Caki2 (cell line): ENCODE results near the gene CRNKL1. TPM values are rescaled to one million over a fixed set of nuclear protein-coding genes. Genes with fewer than 3 reads are reported as not detected.
A peak's percentile ranks its signal among the peaks of the same experiment; 100 is the strongest.

Source experiments
- DNase-seq: peaks from one replicate; pipeline ENCODE4 v3.0.0-alpha.2; 2015; ENCODE audit warnings: low read depth
- in situ Hi-C: cut with HindIII; loops from 2 replicates; pipeline ENCODE4 v1.10.0; 2016; ENCODE audit warnings: low sequenced_read_pairs, low pct_unique_long_range_greater_than_20kb, mixed read lengths
- total RNA-seq: library from RNA; depleted of rRNA; stranded (reverse); fragments of >200 nt; shearing (Covaris generic); gene quantifications from 2 replicates; pipeline ENCODE4 v1.2.3, GENCODE V29; 2014; ENCODE audit warnings: low replicate concordance

The CRNKL1 gene
- total RNA-seq, 1 experiment from 2014 or later = 20.1 TPM

DNA sequence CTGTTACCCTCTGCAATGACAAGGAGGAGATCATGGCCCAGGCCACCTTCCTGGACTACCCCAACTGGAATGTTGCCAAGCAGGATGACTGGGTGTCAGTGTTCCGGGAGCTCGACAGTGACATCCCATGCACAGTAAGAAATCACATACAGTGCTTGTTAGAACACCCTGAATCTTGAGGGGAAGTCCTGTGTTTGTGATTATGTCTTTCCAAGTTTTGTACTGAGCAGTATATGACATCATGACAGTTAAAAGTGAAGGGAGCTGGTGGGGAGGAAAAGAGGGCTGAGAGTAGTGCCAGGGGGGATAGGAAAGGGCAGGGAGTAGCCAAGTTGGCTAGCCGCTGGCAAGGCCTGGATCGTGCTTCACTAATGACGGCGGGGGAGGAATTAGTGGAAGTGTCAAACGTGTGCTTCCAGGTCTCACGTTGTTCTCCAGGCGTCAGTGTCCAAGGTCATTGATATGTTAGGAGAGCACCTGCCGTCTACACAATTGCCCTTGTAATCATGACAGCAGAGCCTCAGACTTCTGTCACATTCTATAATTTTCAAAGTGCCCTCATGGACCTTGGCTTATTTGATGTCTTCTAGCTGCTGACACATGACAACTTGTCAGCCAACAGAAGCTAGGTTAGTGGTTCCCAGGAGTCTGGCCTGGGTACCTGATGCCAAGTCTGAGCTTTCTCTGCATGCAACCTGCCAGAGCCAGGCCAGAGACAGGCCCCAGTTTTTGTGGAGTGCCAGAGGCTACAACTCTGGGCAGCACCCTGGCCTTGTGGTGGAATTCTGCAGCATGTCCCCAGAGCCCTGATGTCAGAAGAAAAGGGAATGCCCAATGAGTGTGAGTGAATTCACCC is 18.8 kb upstream of the CRNKL1 start:
- DNase-seq = no peak
- in situ Hi-C loops = no loop called here

DNA sequence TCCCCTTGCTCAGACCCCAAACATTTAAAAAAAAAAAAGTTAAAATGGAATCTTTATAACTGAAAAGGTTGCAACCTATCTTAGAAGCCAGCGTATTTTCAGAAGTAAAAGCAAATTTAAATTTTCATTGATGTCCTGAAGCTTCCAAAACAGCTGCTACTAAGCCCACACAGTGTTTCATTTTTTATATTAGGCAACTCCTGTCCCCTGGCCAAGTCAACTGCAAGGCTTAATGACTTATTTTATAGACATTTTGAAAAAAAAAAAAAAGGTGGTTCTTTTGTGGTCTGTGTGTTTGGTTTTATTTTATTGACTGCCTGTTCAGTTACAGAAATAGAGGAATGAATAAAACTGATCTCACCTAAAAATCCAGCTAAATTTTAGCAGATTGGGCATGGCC is 13.1 kb upstream of the CRNKL1 start:
- no peak for DNase-seq

GRCh38 chr20:20063941-20064702 is 11.9 kb upstream of the CRNKL1 start:
- in situ Hi-C loops = no loop called here
- no peak for DNase-seq

More for the DNA sequence above, 13.1 kb upstream of the CRNKL1 start:
- in situ Hi-C loops = no loop called here

- in situ Hi-C loops = no loop called here
Observed at GRCh38 chr20:20060234-20060998, 8.2 kb upstream of the CRNKL1 start.

GRCh38 chr20:20051767-20052073 is 546 bp downstream of the CRNKL1 start:
- peak; percentile 7 for DNase-seq
- in situ Hi-C loops = no loop called here

More at GRCh38 chr20:20060234-20060998, 8.2 kb upstream of the CRNKL1 start:
- DNase-seq = no peak

GRCh38 chr20:20039752-20040387 is 12.4 kb downstream of the CRNKL1 start:
- DNase-seq = no peak
- in situ Hi-C loops = no loop called here

DNA sequence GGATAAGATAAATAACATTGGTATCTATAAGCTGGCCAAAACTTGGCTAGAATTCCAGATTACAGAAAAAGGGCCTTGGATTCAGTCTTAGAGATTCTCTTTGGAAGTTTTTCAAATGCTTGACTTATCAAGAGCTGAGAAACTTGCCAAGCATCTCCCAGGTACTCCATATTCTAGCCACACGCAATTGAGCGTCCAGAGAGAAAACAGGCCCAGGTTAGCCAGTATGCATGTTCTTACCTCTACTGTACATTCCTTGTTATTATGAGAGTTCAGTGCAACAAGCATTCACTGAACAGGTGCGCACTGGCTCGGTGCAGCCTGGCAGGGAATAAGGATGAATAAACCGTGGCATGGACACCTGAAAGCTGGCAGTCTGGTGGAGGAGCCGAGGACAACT is 13.7 kb downstream of the CRNKL1 start:
- no peak for DNase-seq
- in situ Hi-C loops = no loop called here

DNA sequence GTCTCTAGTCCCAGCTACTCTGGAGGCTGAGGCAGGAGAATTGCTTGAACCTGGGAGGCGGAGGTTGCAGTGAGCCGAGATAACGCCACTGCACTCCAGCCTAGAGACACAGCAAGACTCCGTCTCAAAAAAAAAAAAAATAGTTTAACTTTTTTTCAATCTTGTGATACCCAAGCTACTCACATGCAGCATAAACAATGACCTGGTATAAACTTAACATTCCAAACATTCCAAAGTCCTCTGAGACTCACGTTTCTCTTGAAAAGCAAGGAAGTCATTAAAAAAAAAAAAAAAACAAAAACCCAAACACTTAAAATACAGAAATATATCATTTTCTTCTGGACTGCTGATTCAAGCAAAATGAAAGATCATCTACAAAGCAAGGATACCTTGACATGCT is 14.3 kb downstream of the CRNKL1 start:
- in situ Hi-C loops = no loop called here
- peak; percentile 69 for DNase-seq

DNA sequence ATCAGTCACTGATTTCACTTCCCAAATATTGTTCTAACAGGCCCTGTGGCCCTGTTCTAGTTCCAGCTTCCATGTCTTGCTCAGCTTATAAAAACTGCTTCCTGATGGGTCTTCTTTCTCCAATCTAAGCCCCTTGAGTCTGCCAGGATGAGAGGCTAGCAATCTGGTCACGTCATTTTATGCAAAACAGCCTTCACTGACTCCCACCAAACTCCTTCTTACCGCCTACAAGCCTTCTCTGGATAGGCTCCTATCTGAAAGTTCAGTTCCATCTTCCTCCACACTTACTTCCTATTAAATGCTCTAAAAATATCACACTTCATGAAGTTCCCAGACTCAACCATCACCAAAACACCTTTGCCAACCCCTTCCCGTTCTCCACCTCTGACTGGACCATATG is 15.5 kb downstream of the CRNKL1 start:
- in situ Hi-C loops = no loop called here
- DNase-seq = no peak

- in situ Hi-C loops = no loop called here
- DNase-seq = no peak
Observed at GRCh38 chr20:20034486-20034885, 17.8 kb downstream of the CRNKL1 start.

DNA sequence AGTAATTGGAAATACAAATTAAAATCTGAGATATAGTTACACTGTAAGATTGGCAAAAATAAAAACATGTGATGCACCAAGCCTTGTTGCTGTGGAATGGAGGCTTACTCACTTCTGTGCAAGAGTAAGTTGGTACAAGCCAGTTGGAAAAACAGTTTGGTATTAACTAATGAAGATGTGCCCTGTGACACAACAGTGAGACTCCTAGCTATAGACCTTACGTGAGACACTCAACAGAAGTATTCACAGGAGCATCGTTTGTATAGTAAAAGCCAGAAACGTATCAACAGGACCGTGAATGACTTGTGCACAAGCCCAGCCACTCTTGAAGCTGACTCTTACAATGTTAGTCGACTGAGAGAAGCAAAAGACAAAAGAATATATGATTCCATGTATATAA is 20.5 kb downstream of the CRNKL1 start:
- DNase-seq = no peak
- in situ Hi-C loops = no loop called here

DNA sequence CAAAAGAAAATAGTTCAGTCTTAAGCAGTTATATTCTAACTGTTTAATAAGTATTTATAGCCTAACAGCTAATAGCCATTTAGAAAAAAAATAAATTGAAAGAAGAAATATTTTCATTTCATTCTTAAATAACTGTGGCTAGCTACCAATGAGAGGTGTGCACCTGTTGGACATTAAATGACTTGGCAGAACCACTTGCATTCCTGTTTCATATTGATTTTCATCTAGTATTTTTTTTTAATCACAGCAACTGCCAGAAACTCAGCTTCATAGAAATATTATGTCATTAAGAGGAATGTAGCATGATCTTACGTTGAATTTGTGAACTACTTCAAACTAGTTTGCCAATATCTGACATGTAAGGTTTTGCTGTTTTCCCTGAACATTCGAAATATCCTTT is 25.0 kb downstream of the CRNKL1 start:
- in situ Hi-C loops = no loop called here
- DNase-seq = no peak

- in situ Hi-C loops = no loop called here
- peak; percentile 49 for DNase-seq
Observed at GRCh38 chr20:20024942-20025341, 27.3 kb downstream of the CRNKL1 start.

DNA sequence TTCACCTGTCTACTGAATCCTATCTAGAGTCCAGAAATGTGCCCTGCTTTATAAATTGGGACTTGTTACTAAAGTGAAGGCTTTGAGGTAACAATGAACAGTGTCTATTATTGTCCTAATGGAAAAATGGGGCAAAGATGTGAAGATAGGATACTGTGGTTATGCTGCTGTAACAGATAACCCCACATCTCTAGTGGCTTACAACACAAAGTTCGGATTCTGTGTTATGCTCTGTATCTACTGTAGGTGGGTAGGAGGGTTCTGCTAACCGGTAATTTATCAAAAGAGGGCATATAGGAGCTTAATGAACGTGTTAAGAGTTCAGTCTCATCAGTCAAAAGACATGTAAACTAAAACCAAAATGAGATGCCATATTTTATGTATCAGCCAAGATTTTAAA is 28.9 kb downstream of the CRNKL1 start:
- in situ Hi-C loops = no loop called here

GRCh38 chr20:20022498-20022897 is 29.8 kb downstream of the CRNKL1 start:
- no peak for DNase-seq
- in situ Hi-C loops = no loop called here

More for the DNA sequence above, 28.9 kb downstream of the CRNKL1 start:
- no peak for DNase-seq

DNA sequence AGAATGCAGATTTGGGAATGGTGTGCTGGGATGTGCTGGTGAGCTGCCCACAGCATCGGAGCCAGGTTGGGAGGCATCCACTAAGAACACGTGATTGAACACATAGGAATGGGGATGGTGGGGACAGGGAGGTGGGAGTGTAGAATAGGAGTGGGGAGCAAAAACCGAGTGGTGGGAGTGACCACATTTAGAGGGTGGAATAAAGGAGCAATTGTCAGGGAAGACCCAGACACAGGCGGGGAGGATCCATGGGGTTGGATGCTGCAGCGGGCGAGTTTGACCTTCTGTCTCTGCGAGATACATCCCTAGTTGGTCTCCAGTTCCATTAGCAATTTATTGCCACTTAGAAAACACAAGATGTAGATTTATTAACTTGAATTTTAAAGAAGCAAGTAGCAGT is 30.4 kb downstream of the CRNKL1 start:
- in situ Hi-C loops = no loop called here

DNA sequence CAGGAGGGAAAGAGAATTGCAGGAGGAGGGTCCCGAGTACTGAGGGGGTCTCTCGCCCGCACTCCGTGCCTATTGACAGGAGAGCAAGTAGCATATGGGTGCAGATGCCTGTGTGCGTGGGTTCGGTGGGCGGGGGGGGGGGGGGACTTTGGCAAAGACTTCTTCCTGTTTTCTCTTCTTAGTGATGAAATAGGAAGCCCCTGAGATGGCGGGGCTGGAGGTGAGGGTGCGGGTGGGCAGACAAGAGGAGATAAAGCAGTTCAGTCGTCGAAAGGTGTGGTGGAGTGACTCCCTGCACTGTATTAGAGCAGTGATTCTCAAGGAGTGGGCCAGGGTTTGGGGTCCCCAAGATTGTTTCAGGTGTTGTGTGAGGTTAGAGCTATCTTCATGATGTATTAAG is 31.4 kb downstream of the CRNKL1 start:
- in situ Hi-C loops = no loop called here
- DNase-seq = no peak

More for the DNA sequence above, 30.4 kb downstream of the CRNKL1 start:
- DNase-seq = no peak

- no peak for DNase-seq
- in situ Hi-C loops = no loop called here
Observed at GRCh38 chr20:20019123-20019522, 33.1 kb downstream of the CRNKL1 start.
